Measurements from ENCODE around the gene KANSL1.

The KANSL1 gene

DNA sequence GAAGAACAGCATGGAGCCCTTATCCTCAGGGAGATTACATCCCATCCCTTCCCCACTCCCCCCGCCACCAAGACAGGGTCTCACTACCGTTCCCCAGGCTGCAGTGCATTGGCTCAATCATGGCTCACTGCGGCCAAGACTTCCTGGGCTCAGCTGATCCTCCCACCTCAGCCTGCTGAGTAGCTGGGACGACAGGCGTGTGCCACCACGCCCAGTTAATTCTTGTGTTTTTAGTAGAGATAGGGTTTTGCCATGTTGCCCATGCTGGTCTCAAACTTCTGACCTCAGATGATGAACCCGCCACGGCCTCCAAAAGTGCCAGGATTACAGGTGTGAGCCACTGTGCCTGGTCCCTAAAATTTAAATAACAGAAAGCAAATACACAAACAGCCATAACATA, 145.4 kb downstream of the KANSL1 start:
- Histone ChIP-seq H3K27me3 (no peaks in the 10 kb centered on the region), H3K27ac (no peak overlapping the region), H3K4me3 (no peak overlapping the region), H4K20me1 (peaks cover 86% of the 10 kb centered on the region), H3K9ac (no peak overlapping the region), H3K4me2 (no peak overlapping the region), H3K36me3 (peaks cover 99% of the 10 kb centered on the region), H3K9me3 (no peaks in the 10 kb centered on the region), H3K4me1 (no peaks in the 10 kb centered on the region)
- TF ChIP-seq Cebpa-rat (IDR thresholded peaks at IDR 0.05), result no peak

GRCh38 chr17:46047398-46047797, 145.8 kb downstream of the KANSL1 start:
- Histone ChIP-seq H3K4me3 (no peak overlapping the region), H3K4me2 (no peak overlapping the region), H3K9me3 (no peaks in the 10 kb centered on the region), H3K27me3 (no peaks in the 10 kb centered on the region), H3K27ac (no peak overlapping the region), H3K9ac (no peak overlapping the region), H4K20me1 (peaks cover 86% of the 10 kb centered on the region), H3K4me1 (no peaks in the 10 kb centered on the region), H3K36me3 (peaks cover 99% of the 10 kb centered on the region)
- no peak for TF ChIP-seq Cebpa-rat (IDR thresholded peaks at IDR 0.05)

GRCh38 chr17:46046957-46047356, 146.3 kb downstream of the KANSL1 start:
- no peaks in the 10 kb centered on the region for H3K27me3 ChIP-seq
- peaks cover 84% of the 10 kb centered on the region for H4K20me1 ChIP-seq
- H3K27ac ChIP-seq, result no peak overlapping the region
- peaks cover 99% of the 10 kb centered on the region for H3K36me3 ChIP-seq
- H3K4me2 ChIP-seq, result no peak overlapping the region
- no peaks in the 10 kb centered on the region for H3K9me3 ChIP-seq
- no peak overlapping the region for H3K9ac ChIP-seq
- H3K4me1 ChIP-seq, result no peaks in the 10 kb centered on the region
- no peak overlapping the region for H3K4me3 ChIP-seq
- no peak for TF ChIP-seq Cebpa-rat (IDR thresholded peaks at IDR 0.05)

DNA sequence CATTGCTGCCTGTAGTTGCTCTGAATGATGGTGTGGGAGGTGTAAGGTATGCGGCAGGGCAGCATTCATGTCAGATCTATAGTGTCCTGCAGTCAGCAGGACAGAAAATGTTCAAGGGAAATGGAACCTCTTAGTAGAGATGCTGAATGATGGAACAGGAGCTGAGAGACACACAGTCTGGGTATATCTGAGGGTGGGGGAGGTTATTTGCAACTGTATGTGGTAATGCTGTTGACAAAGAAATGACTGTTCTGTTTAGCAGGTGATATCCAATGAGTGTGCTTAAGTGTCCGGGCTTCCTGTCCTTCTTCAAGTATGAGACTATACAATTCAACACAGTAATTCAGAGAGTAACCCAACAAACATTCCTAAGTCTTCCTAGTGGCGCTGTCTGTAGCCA, 147.6 kb downstream of the KANSL1 start:
- Histone ChIP-seq H3K27me3 (no peaks in the 10 kb centered on the region), H3K4me2 (no peak overlapping the region), H4K20me1 (peaks cover 75% of the 10 kb centered on the region), H3K9me3 (no peaks in the 10 kb centered on the region), H3K27ac (no peak overlapping the region), H3K9ac (no peak overlapping the region), H3K36me3 (peaks cover 99% of the 10 kb centered on the region), H3K4me1 (no peaks in the 10 kb centered on the region), H3K4me3 (no peak overlapping the region)
- TF ChIP-seq Cebpa-rat (IDR thresholded peaks at IDR 0.05), result no peak

- Histone ChIP-seq H3K27ac (no peak overlapping the region), H3K36me3 (peaks cover 99% of the 10 kb centered on the region)
- no peak for TF ChIP-seq Cebpa-rat (IDR thresholded peaks at IDR 0.05)
Observed at GRCh38 chr17:46044989-46045388, 148.2 kb downstream of the KANSL1 start.

DNA sequence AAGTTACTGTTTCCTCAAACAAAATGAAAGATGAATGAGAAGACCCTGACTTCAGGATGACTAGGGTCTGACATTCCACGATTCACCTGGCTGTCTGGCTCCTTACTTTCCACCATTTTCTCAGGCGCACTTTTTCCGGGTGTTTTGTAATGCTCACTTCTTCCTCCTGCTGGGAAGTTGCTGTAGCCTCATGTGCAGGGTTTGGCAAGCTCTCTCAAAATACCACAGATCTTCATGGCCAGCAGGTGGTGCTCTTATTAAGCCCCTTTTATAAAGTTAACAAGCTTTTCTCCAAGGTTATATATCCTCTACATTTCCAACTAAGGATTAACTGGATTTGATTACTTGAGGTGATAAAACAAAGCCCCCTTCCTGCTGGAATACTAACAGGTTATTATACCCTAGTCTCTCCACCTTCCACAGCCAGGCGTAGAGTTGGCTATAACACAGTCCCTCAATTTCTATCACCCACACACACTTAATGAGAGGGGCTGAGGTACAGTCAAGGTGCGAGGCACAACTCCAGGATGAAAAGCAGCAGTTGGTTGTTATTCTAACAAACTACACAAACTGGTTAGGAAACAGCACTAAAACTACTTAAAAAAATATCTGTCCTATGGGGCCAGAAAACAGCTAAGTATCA, 148.8 kb downstream of the KANSL1 start:
- H3K27ac ChIP-seq, result no peak overlapping the region
- no peak overlapping the region for H3K4me3 ChIP-seq
- peaks cover 76% of the 10 kb centered on the region for H4K20me1 ChIP-seq
- no peaks in the 10 kb centered on the region for H3K27me3 ChIP-seq
- no peak for TF ChIP-seq Cebpa-rat (IDR thresholded peaks at IDR 0.05)
- H3K4me2 ChIP-seq, result no peak overlapping the region
- H3K4me1 ChIP-seq, result no peaks in the 10 kb centered on the region
- H3K36me3 ChIP-seq, result peaks cover 99% of the 10 kb centered on the region
- H3K9me3 ChIP-seq, result no peaks in the 10 kb centered on the region
- H3K9ac ChIP-seq, result no peak overlapping the region

More at GRCh38 chr17:46044989-46045388, 148.2 kb downstream of the KANSL1 start:
- Histone ChIP-seq H3K27me3 (no peaks in the 10 kb centered on the region), H4K20me1 (peaks cover 74% of the 10 kb centered on the region), H3K9ac (no peak overlapping the region), H3K4me1 (no peaks in the 10 kb centered on the region), H3K4me3 (no peak overlapping the region), H3K4me2 (no peak overlapping the region), H3K9me3 (no peaks in the 10 kb centered on the region)

- H3K27me3 ChIP-seq, result no peaks in the 10 kb centered on the region
- no peaks in the 10 kb centered on the region for H3K4me1 ChIP-seq
- H3K4me3 ChIP-seq, result no peak overlapping the region
- H3K9ac ChIP-seq, result no peak overlapping the region
- TF ChIP-seq Cebpa-rat (IDR thresholded peaks at IDR 0.05), result no peak
- no peaks in the 10 kb centered on the region for H3K9me3 ChIP-seq
- H3K4me2 ChIP-seq, result no peak overlapping the region
- H3K27ac ChIP-seq, result no peak overlapping the region
- peaks cover 77% of the 10 kb centered on the region for H4K20me1 ChIP-seq
- peaks cover 99% of the 10 kb centered on the region for H3K36me3 ChIP-seq
Observed at GRCh38 chr17:46043606-46044005, 149.6 kb downstream of the KANSL1 start.

DNA sequence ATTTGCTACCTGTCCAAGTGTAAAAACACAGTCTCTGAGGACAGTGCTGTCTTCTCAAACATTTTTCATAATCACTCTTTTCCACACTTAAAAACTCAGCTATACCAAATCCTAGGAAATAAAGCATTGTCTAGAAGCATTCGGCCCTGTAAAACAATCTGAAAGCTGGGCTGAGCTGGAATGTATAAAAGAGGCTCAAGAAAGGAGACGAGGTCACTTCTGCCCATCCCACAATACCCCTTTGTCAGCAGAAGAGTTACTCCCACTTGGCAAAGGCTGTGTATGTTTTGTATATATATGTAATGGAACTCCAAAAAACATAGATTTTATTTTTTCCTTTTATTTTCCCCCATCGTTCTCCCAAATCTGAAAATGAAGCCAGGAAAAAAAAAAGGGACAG, 150.3 kb downstream of the KANSL1 start:
- Histone ChIP-seq H3K27ac (no peak overlapping the region), H3K9me3 (no peaks in the 10 kb centered on the region), H3K36me3 (peaks cover 99% of the 10 kb centered on the region), H4K20me1 (peaks cover 77% of the 10 kb centered on the region), H3K9ac (no peak overlapping the region), H3K4me3 (no peak overlapping the region), H3K4me2 (no peak overlapping the region), H3K4me1 (no peaks in the 10 kb centered on the region), H3K27me3 (no peaks in the 10 kb centered on the region)
- TF ChIP-seq Cebpa-rat (IDR thresholded peaks at IDR 0.05), result no peak

DNA sequence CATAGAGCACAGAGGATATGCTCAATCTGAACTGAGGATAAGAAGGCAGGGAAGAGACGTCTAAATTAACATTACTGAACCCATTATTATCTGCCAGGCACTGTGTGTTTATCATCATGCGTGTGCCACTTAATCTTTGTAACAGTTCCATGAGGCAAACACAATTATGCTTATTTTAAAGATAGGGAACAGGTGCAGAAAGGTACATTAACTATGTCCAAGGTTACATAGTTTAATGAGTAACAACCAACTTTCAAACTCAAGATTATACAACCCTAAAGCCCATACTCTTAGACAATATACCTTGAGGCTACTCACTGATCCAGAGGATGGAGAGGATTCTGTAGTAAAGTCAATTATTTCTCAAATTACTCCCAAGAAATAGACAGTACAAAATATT, 151.0 kb downstream of the KANSL1 start:
- Histone ChIP-seq H3K4me1 (no peaks in the 10 kb centered on the region), H3K4me3 (no peak overlapping the region), H3K27me3 (no peaks in the 10 kb centered on the region), H3K9me3 (no peaks in the 10 kb centered on the region), H3K36me3 (peaks cover 99% of the 10 kb centered on the region), H3K27ac (no peak overlapping the region), H3K4me2 (no peak overlapping the region), H3K9ac (no peak overlapping the region), H4K20me1 (peaks cover 75% of the 10 kb centered on the region)
- TF ChIP-seq Cebpa-rat (IDR thresholded peaks at IDR 0.05), result no peak

- H3K4me2 ChIP-seq, result no peak overlapping the region
- peaks cover 60% of the 10 kb centered on the region for H4K20me1 ChIP-seq
- peaks cover 100% of the 10 kb centered on the region for H3K36me3 ChIP-seq
- H3K4me3 ChIP-seq, result no peak overlapping the region
- no peaks in the 10 kb centered on the region for H3K4me1 ChIP-seq
- H3K9me3 ChIP-seq, result no peaks in the 10 kb centered on the region
- no peak overlapping the region for H3K27ac ChIP-seq
- TF ChIP-seq Cebpa-rat (IDR thresholded peaks at IDR 0.05), result no peak
- no peak overlapping the region for H3K9ac ChIP-seq
- no peaks in the 10 kb centered on the region for H3K27me3 ChIP-seq
Observed at GRCh38 chr17:46039592-46040186, 153.5 kb downstream of the KANSL1 start.

Data from BLaER1 (cell line).